ENCODE results near the gene KCNN4. TPM values are rescaled to one million over a fixed set of nuclear protein-coding genes. Genes with fewer than 3 reads are reported as not detected.

KCNN4 gene
- polyA plus RNA-seq, 4 donors = 0.90 to 2.6 (median 2.2) TPM

DNA sequence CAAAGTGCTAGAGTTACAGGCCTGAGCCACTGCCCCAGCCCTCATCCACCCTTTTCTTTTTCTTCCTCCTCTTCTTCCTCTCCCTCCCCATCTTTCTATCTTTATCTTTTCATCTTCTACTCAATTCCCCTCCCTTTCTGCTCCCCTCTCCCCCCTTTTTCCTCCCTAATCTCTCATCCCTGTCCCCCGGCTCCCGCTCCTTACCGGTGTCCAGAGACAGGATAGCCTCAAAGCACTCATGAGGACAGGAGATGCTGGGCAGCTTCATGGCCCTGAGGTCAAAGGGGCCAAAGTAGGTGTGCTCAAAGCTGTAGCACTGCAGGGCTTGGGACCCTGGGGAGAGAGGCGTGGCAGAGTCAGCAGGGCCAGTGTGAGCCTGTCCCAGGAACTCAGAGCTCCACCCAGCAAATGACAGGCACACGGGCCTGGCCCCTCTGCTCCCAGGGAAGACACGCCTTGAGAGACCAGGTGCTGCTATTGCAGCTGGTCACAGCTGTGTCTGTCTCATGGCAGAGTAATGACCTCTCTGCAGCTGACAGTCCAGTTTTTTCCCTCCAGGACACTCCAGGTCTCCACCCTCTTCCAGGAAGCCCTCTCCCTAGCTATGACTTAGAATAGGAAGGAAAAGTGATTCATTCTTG, 18.8 kb upstream of the KCNN4 start:
- DNase-seq (ENCODE audit: low read depth in 4 of 4, low spot score in 2 of 4) = no peak

DNA sequence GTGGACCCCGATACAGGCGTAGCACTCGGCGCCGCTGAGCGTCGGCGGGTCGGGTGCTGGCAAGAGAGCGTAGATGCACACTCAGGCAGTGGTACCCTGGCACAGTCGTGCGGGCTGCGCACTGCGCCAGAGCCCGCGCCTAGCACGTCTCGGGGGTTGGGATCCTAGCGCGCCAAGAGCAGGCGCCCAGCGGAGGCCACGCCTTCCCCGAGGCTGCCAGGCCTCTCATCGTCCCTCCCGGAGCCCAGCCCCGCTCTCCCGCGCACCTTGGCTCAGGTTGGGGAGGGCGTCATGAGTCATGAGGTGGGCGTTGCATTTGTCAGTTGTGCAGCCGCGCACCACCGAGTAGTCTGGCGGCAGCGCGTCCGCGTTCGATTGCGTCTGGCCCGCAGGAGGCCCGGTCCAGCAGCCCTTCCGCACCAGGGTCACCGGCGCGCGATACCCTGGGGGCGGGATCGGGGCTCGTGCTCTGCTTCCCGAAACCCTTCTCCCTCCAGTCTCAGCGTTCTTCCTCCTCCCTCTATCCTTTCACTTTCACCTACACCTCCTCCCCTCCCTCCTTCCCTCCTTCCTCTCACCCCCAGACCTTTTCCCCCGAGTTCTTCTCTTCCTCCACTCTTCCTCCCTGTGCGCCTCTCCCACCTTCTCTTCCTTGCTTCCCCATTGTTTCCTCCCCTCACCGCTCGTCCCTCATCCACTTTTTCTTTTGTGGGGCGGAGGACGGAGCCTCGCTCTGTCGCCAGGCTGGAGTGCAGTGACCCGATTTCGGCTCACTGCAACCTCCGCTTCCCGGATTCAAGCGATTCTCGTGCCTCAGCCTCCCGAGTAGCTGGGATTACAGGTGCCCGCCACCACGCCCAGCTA, 18.0 kb upstream of the KCNN4 start:
- no peak for DNase-seq (ENCODE audit: low read depth in 4 of 4, low spot score in 2 of 4)

DNA sequence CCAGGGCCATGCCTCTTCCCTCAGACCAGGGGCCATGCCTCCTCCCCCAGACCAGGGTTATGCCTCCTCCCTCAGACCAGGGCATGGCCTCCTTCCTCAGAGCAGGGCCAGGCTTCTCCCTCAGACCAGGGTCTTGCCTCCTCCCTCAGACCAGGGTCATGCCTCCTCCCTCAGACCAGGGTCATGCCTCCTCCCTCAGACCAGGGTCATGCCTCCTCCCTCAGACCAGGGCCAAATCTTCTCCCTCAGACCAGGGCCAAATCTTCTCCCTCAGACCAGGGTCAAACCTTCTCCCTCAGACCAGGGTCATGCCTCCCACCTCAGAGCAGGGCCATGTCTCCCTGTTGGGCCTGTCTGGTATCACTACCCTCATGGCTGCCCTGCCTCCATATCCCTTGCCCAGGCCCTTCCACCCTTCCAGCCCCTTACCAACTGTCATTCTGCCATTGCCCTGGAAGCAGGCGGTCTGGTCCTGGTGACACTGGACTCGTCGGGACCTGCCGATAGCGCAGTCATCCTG, 17.3 kb upstream of the KCNN4 start:
- DNase-seq (ENCODE audit: low read depth in 4 of 4, low spot score in 2 of 4) = no peak

DNA sequence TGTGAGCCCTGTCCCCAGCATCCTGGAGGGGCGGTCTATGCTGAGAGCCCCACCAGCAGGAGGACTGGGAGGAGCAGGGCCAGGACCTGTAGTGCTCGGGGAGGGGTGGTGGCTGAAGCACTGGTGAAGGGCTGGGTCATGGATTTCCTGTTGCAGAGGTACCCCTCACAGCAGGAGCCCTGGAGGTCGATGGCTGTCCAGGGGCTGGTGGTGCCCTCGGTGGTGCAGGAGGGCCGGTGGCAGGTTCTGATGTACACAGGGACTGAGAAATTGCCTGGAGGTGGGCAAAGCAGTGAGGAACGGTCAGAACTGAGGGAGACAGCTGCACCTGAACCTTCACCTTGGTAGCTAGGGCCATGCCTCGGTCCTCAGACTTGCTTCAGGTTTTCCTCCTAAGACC, 16.8 kb upstream of the KCNN4 start:
- DNase-seq (ENCODE audit: low read depth in 4 of 4, low spot score in 2 of 4) = no peak

DNA sequence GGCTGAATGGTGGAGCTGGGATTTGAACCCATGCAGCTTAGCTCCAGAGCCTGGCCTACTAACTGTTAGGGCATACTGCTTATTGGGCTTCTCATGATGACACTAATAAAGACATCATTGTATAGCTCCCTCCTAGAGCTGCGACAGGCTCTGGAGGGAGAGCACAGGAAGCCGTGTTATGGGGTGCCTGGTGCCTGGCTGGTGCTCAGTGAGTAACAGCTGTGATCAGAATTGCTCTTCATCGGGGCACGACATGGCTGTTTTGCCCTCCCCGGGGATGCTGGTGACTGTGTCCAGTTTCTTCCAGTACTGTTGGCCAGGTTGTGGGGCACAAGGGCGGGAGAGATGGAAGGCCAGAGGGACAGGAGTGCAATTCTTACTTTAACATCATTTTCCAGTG, 16.3 kb upstream of the KCNN4 start:
- DNase-seq (ENCODE audit: low read depth in 4 of 4, low spot score in 2 of 4) = no peak

DNA sequence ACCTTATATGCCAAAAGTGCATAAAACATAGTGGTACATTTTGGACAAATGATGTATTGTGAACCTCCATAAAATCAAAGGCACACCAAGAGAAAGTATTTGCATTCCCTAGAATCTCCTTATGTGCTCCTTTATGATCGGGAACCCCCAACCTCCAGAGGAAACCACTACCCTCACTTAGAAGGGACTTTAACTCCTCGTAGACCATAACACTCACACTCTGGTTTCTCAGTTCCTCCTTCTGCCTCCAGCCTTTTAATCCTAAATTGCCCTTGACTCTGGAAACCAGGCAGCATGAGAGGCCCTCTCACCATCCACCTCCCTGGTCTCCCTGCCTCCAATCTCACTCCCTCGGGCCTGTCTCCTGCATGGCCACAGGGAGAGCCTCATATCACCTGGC, 9.8 kb upstream of the KCNN4 start:
- no peak for DNase-seq (ENCODE audit: low read depth in 4 of 4, low spot score in 2 of 4)

DNA sequence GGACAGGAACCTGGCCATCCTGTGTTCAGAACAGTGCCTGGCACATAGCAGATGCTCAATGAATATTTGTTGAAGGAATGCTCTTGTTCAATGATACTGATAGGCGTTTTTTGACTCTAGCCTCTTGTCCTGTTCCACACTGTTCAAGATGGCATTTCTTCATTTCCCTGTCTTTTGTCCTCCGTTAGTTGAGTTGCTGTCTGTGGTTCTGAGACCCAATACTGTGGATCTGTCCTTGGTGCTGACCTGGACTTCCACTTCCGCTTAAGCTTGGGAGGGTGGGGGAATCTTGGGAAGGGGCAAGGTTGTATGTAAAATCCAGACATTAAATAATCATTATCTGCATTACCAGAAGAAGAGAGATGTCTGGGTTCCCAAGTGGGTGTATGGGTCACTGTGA, 8.3 kb upstream of the KCNN4 start:
- no peak for DNase-seq (ENCODE audit: low read depth in 4 of 4, low spot score in 2 of 4)

DNA sequence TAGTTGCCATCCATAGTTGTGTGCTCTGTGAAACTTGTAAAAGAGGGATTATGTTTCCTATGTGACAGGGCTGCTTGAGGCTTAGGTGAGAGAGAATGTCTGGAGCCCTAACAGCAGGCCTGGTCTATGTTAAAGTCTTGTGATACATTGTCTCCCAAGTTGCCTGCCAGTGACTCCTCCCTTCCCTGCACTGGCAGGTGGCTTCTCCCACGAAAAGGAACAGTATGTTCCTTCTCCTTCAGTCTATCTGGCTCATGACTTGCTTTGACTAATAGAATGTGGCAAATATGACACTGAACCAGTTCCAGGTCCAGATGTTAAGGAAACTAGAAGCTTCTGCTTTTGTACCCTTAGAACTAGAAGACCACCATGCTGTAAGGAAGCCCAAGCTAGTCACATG, 5.9 kb upstream of the KCNN4 start:
- DNase-seq (ENCODE audit: low read depth in 4 of 4, low spot score in 2 of 4) = no peak

DNA sequence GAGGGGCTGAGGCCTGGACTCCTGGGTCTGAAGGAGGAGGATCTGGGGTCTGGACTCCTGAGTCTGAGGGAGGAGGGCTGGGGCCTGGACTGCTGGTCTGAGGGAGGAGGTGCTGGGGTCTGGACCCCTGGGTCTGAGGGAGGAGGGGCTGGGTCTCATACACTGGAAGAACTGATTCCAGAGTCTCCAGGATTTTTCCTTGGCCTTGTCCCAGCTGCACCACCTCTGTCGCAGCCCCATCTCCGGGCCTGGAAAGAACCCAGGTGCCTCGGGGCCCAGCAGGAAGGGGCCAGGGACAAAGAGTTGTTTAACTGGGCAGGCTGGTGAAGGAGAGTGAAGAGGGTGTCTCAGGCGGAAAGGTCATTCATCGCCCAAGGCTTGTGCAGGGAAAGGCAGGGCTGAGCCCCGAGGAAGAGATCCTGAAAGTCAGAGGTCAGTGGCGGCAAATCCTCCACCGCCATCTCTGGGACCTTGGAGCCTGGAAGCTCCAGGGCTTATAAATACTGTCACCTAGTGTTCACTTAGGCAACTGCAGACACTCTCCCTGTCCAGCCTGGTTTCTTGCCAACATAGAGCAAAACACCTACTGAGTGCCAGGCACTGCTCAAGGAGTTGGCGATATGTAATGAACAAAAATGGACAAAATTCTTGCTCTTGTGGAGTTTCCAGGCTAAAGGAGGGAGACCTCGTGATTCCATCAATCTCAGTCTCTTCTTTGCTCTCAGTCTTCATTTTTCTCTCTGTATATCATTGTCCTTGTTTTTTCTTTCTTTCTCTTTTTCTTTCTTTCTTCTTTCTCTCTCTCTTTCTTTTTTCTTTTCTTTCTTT, 4.4 kb upstream of the KCNN4 start:
- DNase-seq (ENCODE audit: low read depth in 4 of 4, low spot score in 2 of 4) = no peak

DNA sequence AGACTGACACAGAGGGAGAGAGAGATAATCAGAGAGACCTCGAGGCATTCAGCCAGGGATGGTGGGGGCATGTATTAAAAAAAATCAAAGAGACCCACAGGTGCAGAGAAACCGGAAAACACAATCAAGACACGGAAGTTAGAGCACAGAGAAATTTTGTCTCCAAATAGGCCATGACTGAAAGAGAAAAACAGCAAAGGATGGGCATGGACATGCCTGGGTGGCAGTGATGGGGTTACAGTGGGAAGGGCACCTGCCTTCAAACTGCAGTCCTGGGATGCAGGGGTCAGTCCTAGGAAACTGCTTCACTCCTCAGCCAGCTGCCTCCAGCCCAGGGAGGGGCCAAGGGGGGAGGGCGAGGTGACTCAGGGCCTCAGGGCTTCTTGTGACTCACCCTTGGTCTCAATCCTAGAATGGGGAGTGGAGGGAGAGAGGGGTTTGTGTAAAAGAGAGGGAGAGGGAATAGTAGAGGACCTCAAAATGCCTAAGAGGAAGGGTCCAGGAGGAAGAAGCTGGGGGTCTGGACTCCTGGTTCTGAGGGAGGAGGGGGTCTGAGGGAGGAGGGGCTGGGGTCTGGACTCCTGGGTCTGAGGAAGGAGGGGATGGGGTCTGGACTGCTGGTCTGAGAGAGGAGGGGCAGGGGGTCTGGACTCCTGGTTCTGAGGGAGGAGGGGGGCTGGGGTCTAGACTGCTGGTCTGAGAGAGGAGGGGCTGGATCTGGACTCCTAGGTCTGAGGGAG, 3.6 kb upstream of the KCNN4 start:
- no peak for DNase-seq (ENCODE audit: low read depth in 4 of 4, low spot score in 2 of 4)

DNA sequence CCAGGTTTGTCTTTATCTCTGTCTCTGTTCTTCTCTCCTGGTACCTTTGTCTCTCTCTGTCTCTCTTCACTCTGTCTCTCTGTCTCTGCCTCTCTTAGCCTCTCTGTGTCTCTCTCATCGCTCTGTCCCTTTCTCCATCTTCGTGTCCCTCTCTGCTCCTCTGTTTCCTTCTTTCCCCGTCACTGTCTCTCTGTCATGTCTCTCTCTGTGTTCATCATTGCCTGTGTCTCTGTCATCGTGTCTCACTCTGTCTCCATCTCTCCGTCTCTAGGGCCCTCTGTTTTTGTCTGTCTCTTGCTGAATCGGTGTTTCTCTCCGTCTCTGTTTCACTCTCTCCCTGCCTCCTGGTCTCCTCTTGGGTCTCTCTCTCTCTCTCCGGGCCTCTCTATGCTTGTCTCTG, 2.9 kb upstream of the KCNN4 start:
- no peak for DNase-seq (ENCODE audit: low read depth in 4 of 4, low spot score in 2 of 4)

DNA sequence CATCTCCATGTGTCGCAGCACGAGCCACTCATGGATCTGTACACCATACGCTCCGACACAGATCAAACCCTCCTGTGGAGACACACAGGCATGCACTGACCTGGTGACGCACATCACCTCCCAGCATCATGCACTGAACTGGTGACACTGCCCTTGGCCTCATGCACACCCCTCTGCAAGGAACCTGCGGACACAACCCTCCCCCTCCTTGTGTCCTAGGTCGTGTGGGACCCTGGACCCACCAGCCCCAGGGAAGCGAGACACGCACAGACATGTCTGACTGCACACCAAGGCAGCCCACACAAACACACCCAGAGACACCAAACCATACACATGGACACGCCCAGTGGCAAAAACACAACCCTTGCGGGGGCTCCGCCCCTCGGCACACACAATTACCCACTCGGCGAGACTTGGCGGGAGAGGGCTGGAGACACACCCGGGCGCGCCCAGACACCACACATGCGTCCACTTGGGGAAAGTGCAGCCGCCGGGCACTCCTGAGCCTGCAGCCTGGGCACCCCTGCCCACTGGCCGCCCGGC, 2.0 kb upstream of the KCNN4 start:
- no peak for DNase-seq (ENCODE audit: low read depth in 4 of 4, low spot score in 2 of 4)

DNA sequence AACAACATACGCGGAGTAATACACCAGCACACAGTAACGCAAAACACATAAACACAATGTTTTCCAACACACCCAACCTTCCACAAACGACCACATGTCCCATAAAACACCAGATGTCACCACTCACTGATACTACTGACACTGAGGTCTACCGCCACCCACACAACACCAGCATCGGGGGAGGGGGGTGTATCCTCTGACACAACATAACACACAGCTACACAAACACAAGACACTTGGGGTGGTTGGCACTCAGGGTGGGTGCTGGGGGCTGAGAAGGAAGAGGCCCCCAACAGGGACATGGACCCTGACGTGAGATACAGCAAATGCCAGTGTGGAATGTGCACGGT, 1.5 kb upstream of the KCNN4 start:
- no peak for DNase-seq (ENCODE audit: low read depth in 4 of 4, low spot score in 2 of 4)

DNA sequence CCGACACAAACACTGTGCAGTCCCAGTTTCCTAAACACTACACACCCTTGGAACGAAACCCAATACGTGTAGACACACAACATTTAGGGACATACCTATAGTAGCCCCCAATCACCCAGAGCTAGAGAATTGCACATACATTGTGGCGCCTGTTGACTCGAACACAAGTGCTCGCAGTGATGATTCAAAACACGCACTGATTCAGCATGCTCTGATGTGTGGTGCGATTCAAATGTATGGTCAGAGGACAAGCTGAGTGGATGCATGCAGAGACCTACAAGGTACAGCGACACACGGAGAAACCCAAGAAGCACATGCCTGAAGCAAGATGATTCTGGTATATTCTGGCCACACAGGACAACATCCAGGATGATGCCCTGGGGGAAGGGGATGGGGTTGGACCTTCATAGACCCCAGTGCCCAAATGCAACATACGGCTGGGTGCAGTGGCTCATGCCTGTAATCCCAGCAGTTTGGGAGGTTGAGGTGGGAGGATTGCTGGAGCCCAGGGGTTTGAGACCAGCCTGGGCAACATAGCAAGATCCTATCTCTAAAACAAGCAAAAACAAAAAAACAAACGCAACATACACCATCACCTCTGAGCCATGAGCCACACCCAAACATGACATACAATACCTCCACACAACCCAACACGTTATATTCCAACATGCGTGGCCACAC, 997 bp upstream of the KCNN4 start:
- no peak for DNase-seq (ENCODE audit: low read depth in 4 of 4, low spot score in 2 of 4)

DNA sequence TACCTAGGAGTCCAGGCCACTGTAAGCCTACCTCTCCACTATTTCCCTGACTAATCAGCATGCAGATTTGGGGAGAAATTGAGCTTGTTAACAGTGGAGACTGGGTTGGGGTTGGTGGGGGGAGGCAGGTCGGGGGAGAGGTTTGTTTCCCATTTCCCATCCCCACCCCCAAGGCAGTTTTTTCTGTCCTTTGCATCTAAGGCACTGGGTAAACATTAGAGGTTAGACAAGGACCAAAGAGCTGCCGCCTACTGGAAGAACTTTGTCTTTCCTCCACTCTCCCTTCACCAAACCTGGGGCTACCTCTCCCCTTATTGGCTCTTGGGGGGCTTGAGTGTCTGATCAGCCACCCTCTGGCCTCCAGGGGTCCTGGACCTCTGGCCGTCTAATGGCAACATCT, 953 bp downstream of the KCNN4 start:
- DNase-seq (ENCODE audit: low read depth in 4 of 4, low spot score in 2 of 4) = no peak

DNA sequence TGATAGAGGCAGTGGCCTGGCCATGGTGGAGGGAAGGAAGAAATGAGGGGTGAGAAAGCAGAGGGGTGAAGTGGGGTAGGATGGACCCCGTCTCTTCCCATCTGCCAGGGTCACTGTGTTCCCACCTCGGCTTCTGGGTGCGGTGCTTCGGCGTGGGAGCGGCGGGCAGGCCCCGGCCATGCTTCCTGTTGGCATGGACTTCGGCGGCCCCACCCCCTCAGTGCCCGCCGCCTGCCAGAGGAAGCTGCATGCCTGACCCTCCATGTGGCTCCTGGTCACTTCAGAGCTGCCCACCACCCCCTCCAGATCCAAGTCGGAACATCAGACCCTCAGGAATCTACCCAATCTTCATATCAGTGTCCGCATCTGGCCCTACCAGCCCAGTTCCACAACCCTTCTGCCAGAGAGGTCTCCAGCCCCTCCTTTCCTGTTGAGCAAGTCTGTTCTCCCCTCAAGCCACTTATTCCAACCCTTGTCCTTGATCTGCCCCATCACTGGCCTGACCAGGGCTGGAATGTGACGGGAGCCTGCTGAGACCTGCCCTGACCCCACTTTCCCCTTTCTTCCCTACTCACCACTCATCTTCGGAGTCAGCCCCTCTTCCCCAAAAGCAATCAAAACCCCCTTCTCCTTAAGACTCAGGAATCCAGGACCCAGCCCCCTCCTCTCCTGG, 1.5 kb downstream of the KCNN4 start:
- no peak for DNase-seq (ENCODE audit: low read depth in 4 of 4, low spot score in 2 of 4)

DNA sequence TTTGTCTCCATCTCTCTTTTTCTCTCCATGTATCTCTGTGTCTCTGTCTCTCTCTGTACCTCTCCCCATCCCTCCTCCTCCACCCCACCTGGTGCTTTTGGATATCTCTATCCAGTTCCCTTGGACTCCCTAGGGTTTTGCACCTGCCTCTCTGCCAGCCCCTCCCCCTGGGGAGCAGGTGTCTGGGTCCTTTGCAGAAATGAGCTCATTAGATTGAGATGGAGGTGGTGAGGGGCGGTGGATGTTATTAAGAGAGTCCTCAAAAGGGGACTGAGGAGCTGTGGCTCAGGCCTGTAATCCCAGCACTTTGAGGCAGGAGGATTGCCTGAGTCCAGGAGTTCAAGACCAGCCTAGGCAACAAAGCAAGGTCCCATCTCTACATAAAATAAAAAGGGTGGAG, 2.1 kb downstream of the KCNN4 start:
- no peak for DNase-seq (ENCODE audit: low read depth in 4 of 4, low spot score in 2 of 4)

DNA sequence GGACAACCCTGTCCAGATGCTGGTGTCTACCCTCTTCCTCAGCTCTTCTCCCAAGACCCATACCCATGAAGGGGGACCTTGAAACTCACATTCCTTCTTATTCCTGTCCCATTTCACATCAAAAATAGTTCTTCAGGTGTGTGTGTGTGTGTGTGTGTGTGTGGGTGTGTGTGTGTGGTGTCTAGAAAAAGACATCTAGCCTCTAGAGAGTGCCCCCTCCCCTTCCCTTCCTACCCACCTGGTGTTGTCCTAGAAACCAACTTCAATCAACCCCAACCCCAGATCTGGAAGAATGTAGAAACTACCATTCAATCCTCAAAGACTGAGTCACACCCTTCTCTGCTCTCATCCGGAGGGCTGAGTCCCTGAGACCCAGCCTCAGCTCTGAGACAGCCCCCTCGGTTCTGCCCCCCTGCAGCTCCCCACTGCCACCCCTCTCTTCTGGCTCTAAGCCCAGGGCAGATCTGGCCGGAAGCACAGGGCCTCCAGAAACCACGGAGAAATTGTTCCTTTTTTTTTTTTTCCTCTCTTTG, 3.5 kb downstream of the KCNN4 start:
- no peak for DNase-seq (ENCODE audit: low read depth in 4 of 4, low spot score in 2 of 4)

DNA sequence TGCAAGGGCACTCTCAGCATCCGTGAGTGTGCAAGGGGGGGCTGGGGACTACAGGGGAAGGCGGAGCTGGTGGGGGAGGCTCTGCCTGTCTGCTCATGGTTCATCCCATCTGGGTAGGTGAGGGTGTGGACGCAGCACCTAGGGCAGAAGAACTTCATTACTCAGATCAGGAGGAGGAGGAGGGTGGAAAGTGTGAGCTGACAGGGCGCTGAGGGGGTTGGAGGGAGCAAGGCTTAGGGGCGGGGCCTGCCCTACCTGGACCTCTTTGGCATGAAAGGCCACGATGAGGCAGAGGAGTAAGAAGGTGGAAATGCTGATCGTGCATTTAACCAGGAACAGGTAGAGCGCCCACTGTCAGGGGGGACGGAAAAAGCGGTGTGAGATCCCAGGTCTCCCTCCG, 4.5 kb downstream of the KCNN4 start:
- no peak for DNase-seq (ENCODE audit: low read depth in 4 of 4, low spot score in 2 of 4)

All from left renal cortex interstitium (tissue), 4 donors.